HepG2 (cell line): Measurements from ENCODE around the gene PPP1R7. TPM values are rescaled to one million over a fixed set of nuclear protein-coding genes. Genes with fewer than 3 reads are reported as not detected.

Experiments
- ATAC-seq: fragments of 200-7000 bp; cut with Tn5 transposase; 3 replicates; pipeline ENCODE4 v1.9.1; 2020; ENCODE audit warnings: mild to moderate bottlenecking, moderate library complexity
- BruUV-seq: library from RNA; stranded (reverse); fragments of 400-500 nt; replicated peaks from 2 replicates; lab custom pipeline; 2021; lab: Mats Ljungman, UMichigan
- CTCF ChIA-PET: fragments of 300-600 bp; formaldehyde crosslinking; extraction: SDS; loops from one replicate; lab custom pipeline; 2021; ENCODE audit warnings: low total read pairs, inconsistent platforms, low intra/inter-chr PET ratio; lab: Yijun Ruan, JAX
- POLR2A ChIA-PET: fragments of 350-600 bp; sonication (Branson Sonifier 250); formaldehyde crosslinking; loops from one replicate; lab custom pipeline; 2020; ENCODE audit warnings: antibody characterized with exemption, inconsistent platforms; lab: Yijun Ruan, JAX
- DNase-seq: peaks from one replicate; pipeline ENCODE4 v3.0.0-alpha.2; 2015; ENCODE audit warnings: low spot score
- FAIRE-seq: peaks from 3 replicates; lab custom pipeline; 2011; peaks lifted over from hg19 to GRCh38; lab: Jason Lieb, UNC
- H2AFZ ChIP-seq: one replicate; pipeline ENCODE4 v1.6.1; 2011; ENCODE audit warnings: low read length, inconsistent platforms
- H3K27ac ChIP-seq: fragments of 300-600 bp; 3 replicates; pipeline ENCODE4 v1.8.0; 2011; ENCODE audit warnings: mixed run types, mild to moderate bottlenecking, mixed read lengths, low read length, inconsistent platforms; ENCODE audit not compliant: insufficient read depth; ENCODE audit errors: extremely low read length
- H3K27me3 ChIP-seq, 2 experiments: fragments of 200-600 bp in 1 of 2; 2 replicates in 1 of 2; 3 replicates in 1 of 2; pipeline versions ENCODE4 v1.6.0 to v1.8.0; 2011; ENCODE audit warnings: low read length in 2 of 2, mild to moderate bottlenecking in 2 of 2, moderate library complexity in 2 of 2, inconsistent platforms in 1 of 2; ENCODE audit not compliant: insufficient read depth in 2 of 2, control insufficient read depth in 1 of 2
- H3K36me3 ChIP-seq, 2 experiments: fragments of 200-600 bp in 1 of 2; replicated peaks in 1 of 2; 2 replicates in 1 of 2; 3 replicates in 1 of 2; pipeline versions ENCODE4 v1.5.1 to v1.8.0; 2011; ENCODE audit warnings: low read length in 2 of 2, inconsistent platforms in 1 of 2; ENCODE audit not compliant: insufficient read depth in 2 of 2, control insufficient read depth in 1 of 2
- H3K4me1 ChIP-seq: 2 replicates; pipeline ENCODE4 v1.5.1; 2012; ENCODE audit warnings: low read length, inconsistent platforms; ENCODE audit not compliant: insufficient read depth
- H3K4me2 ChIP-seq: 2 replicates; pipeline ENCODE4 v1.6.0; 2011; ENCODE audit warnings: low read depth, low read length, inconsistent platforms
- H3K4me3 ChIP-seq, 3 experiments: fragments of 200-600 bp in 1 of 3; sonication (generic), shearing (Covaris generic) in 1 of 3; replicated peaks in 1 of 3; 2 replicates each; pipeline ENCODE4 v1.5.1; 2011 to 2016; ENCODE audit warnings: low read length in 3 of 3, inconsistent platforms in 2 of 3, low read depth in 2 of 3, mild to moderate bottlenecking in 2 of 3, control low read depth in 1 of 3, mixed read lengths in 1 of 3; ENCODE audit not compliant: insufficient read depth in 1 of 3
- H3K79me2 ChIP-seq: one replicate; pipeline ENCODE4 v1.6.1; 2011; ENCODE audit warnings: low read length, inconsistent platforms; ENCODE audit not compliant: insufficient read depth
- H3K9ac ChIP-seq: 2 replicates; pipeline ENCODE4 v1.6.0; 2011; ENCODE audit warnings: mild to moderate bottlenecking, low read depth, low read length, inconsistent platforms; ENCODE audit not compliant: insufficient read depth
- H3K9me3 ChIP-seq: 2 replicates; pipeline ENCODE4 v1.5.1; 2012; ENCODE audit warnings: mild to moderate bottlenecking, low read length
- H4K20me1 ChIP-seq: 2 replicates; pipeline ENCODE4 v1.6.0; 2011; ENCODE audit warnings: inconsistent platforms, mild to moderate bottlenecking, low read length, moderate library complexity; ENCODE audit not compliant: insufficient read depth
- CHD2 ChIP-seq: IDR thresholded peaks from 2 replicates; pipeline ENCODE4 v1.6.1; 2011; ENCODE audit warnings: low read depth, low read length, improper control_type of control experiment
- FOXJ3 ChIP-seq: sonication (generic); formaldehyde crosslinking; IDR thresholded peaks from 2 replicates; pipeline ENCODE4 v1.4.0; 2020; ENCODE audit warnings: missing genetic modification reagents, mild to moderate bottlenecking, borderline replicate concordance
- NFIB ChIP-seq: sonication (generic); formaldehyde crosslinking; IDR thresholded peaks from 2 replicates; pipeline ENCODE4 v1.9.0; 2021; ENCODE audit warnings: missing genetic modification reagents, mild to moderate bottlenecking, borderline replicate concordance
- SETDB1 ChIP-seq: sonication (generic); formaldehyde crosslinking; IDR thresholded peaks from 2 replicates; pipeline ENCODE4 v1.5.1; 2020; ENCODE audit warnings: missing genetic modification reagents, mild to moderate bottlenecking, borderline replicate concordance
- ZNF333 ChIP-seq: sonication (generic); formaldehyde crosslinking; IDR thresholded peaks from 2 replicates; pipeline ENCODE4 v1.4.0; 2020; ENCODE audit warnings: mild to moderate bottlenecking, missing genetic modification reagents, borderline replicate concordance
- ZNF564 ChIP-seq: sonication (generic); formaldehyde crosslinking; IDR thresholded peaks from 2 replicates; pipeline ENCODE4 v1.8.1; 2023; ENCODE audit warnings: mild to moderate bottlenecking, missing genetic modification reagents
- WGBS: methylation state at CpG from one replicate; pipeline ENCODE4 v1.1.6; 2017; ENCODE audit warnings: low lambda C conversion rate; 5-methylcytosine and 5-hydroxymethylcytosine counted together
- in situ Hi-C: cut with HindIII; loops from 2 replicates; pipeline ENCODE4 v1.10.0; 2017; ENCODE audit warnings: low pct_unique_long_range_greater_than_20kb; ENCODE audit not compliant: extremely low pct_ligation_motif_present
- intact Hi-C: fragments of 100-400 bp; cut with micrococcal nuclease; formaldehyde crosslinking; loops from one replicate; pipeline ENCODE4 v1.10.0; 2022; ENCODE audit not compliant: unreplicated experiment
- polyA plus RNA-seq, 8 experiments: library from polyadenylated mRNA; depleted of rRNA in 3 of 8; stranded (reverse) in 7 of 8; unstranded in 1 of 8; fragments of >200 nt; fragmentation: Illumina TruSeq in 4 of 8; extraction: Trizol in 4 of 8; gene quantifications; 2 replicates each; pipeline versions ENCODE4 v1.2.1 to v1.2.3, GENCODE V29; 2011 to 2016; ENCODE audit warnings: low read depth in 4 of 8, missing spikeins in 1 of 8, mixed read lengths in 1 of 8; ENCODE audit not compliant: insufficient read depth in 1 of 8
- total RNA-seq, 5 experiments: library from RNA; depleted of rRNA; stranded (reverse); fragments of >200 nt; fragmentation: Illumina TruSeq; extraction: Trizol; gene quantifications; 2 replicates each; pipeline ENCODE4 v1.2.3, GENCODE V29; 2016; ENCODE audit warnings: low read depth in 1 of 5
- TF ChIP-seq, protein P1 (sequence below): sonication (generic); formaldehyde crosslinking; IDR thresholded peaks from 2 replicates; pipeline ENCODE4 v1.4.0; 2020; ENCODE audit warnings: missing genetic modification reagents
- TF ChIP-seq, protein P2 (sequence below): sonication (generic); formaldehyde crosslinking; IDR thresholded peaks from one replicate; pipeline ENCODE4 v1.5.1; 2020; ENCODE audit warnings: mild to moderate bottlenecking, missing genetic modification reagents; ENCODE audit errors: not compliant biosample characterization

The PPP1R7 gene
- total and polyA plus RNA-seq, 2 of the 13 experiments (the other 11 are each of a cell fraction or from before 2014, with no cell fraction given) = 33.3 to 67.9 TPM

DNA sequence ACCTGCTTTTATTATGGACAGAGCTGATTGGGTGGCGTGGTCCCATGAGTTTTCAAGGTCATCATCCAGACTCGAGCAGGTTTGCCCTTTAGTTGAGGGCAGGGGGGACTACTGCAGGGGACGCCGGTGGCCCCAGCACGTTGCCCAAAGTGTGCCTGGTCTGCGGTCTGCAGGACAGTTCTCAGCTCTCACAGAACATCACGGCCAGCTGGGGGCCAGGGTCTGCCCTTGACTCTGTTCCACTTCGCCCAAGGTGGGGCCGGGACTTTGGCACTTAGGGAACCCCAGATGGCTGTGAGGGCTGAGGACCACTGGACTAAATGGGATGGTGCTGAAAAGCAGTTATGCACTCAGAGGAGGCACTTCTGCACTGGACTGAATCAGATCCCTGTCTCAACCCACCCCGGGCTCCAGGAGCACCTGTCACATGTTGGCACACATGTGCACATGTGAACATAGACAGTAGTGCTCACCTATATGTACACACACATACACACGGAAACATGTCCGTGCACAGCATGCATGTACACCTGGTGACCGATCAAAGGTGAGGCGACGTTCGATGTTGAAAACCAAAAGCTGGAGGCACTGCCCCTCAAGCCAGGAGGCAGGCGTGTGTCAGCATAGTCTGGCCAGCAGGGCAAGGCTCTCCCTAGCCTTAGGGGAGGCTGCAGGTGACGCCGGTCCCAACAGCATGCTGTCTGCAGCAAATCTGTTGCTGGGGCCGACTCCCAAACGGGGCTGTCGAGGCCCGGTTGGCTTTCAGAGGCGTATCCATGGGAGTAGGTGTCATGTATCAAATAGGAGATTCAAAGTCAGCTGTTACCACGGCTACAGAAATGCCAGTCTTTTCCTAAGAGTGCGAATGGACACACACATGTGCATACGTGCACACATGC, 48.4 kb downstream of the PPP1R7 start:
- intact Hi-C loops (no loop called here), in situ Hi-C loops (loop anchor here (5.0 kb wide), 1 partner anchor 356 kb away; no protein-coding TSS in a partner anchor)
- POLR2A ChIA-PET = no interaction called here
- ATAC-seq = peak; percentile 34
- Histone ChIP-seq H3K36me3 (no peaks in the 10 kb centered on the region), H2AFZ (no peak overlapping the region), H3K4me1 (peaks cover 27% of the 10 kb centered on the region), H3K4me2 (no peak overlapping the region), H3K27me3 (peaks cover 21 to 73% of the 10 kb centered on the region in 2 experiments), H3K9ac (no peak overlapping the region), H3K27ac (no peak overlapping the region), H3K79me2 (no peaks in the 10 kb centered on the region), H3K9me3 (no peaks in the 10 kb centered on the region), H3K4me3 (no peak overlapping the region), H4K20me1 (no peaks in the 10 kb centered on the region)
- 44% methylated on average over 21 of the region's 27 CpGs for WGBS
- no peak for DNase-seq
- BruUV-seq = no TSS peak
- no peak for FAIRE-seq
- CTCF ChIA-PET = no interaction called here
- TF ChIP-seq FOXJ3 = no peak
- TF ChIP-seq ZNF333 (CRISPR knock-in tag) = no peak
- no peak for TF ChIP-seq NFIB (CRISPR knock-in tag)
- TF ChIP-seq ZNF564 (CRISPR knock-in tag) = no peak
- TF ChIP-seq, protein P1, sequence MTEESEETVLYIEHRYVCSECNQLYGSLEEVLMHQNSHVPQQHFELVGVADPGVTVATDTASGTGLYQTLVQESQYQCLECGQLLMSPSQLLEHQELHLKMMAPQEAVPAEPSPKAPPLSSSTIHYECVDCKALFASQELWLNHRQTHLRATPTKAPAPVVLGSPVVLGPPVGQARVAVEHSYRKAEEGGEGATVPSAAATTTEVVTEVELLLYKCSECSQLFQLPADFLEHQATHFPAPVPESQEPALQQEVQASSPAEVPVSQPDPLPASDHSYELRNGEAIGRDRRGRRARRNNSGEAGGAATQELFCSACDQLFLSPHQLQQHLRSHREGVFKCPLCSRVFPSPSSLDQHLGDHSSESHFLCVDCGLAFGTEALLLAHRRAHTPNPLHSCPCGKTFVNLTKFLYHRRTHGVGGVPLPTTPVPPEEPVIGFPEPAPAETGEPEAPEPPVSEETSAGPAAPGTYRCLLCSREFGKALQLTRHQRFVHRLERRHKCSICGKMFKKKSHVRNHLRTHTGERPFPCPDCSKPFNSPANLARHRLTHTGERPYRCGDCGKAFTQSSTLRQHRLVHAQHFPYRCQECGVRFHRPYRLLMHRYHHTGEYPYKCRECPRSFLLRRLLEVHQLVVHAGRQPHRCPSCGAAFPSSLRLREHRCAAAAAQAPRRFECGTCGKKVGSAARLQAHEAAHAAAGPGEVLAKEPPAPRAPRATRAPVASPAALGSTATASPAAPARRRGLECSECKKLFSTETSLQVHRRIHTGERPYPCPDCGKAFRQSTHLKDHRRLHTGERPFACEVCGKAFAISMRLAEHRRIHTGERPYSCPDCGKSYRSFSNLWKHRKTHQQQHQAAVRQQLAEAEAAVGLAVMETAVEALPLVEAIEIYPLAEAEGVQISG = 0 out of 2 replicates have a peak, but pooled peaks have one; percentile 19
- TF ChIP-seq, protein P2, sequence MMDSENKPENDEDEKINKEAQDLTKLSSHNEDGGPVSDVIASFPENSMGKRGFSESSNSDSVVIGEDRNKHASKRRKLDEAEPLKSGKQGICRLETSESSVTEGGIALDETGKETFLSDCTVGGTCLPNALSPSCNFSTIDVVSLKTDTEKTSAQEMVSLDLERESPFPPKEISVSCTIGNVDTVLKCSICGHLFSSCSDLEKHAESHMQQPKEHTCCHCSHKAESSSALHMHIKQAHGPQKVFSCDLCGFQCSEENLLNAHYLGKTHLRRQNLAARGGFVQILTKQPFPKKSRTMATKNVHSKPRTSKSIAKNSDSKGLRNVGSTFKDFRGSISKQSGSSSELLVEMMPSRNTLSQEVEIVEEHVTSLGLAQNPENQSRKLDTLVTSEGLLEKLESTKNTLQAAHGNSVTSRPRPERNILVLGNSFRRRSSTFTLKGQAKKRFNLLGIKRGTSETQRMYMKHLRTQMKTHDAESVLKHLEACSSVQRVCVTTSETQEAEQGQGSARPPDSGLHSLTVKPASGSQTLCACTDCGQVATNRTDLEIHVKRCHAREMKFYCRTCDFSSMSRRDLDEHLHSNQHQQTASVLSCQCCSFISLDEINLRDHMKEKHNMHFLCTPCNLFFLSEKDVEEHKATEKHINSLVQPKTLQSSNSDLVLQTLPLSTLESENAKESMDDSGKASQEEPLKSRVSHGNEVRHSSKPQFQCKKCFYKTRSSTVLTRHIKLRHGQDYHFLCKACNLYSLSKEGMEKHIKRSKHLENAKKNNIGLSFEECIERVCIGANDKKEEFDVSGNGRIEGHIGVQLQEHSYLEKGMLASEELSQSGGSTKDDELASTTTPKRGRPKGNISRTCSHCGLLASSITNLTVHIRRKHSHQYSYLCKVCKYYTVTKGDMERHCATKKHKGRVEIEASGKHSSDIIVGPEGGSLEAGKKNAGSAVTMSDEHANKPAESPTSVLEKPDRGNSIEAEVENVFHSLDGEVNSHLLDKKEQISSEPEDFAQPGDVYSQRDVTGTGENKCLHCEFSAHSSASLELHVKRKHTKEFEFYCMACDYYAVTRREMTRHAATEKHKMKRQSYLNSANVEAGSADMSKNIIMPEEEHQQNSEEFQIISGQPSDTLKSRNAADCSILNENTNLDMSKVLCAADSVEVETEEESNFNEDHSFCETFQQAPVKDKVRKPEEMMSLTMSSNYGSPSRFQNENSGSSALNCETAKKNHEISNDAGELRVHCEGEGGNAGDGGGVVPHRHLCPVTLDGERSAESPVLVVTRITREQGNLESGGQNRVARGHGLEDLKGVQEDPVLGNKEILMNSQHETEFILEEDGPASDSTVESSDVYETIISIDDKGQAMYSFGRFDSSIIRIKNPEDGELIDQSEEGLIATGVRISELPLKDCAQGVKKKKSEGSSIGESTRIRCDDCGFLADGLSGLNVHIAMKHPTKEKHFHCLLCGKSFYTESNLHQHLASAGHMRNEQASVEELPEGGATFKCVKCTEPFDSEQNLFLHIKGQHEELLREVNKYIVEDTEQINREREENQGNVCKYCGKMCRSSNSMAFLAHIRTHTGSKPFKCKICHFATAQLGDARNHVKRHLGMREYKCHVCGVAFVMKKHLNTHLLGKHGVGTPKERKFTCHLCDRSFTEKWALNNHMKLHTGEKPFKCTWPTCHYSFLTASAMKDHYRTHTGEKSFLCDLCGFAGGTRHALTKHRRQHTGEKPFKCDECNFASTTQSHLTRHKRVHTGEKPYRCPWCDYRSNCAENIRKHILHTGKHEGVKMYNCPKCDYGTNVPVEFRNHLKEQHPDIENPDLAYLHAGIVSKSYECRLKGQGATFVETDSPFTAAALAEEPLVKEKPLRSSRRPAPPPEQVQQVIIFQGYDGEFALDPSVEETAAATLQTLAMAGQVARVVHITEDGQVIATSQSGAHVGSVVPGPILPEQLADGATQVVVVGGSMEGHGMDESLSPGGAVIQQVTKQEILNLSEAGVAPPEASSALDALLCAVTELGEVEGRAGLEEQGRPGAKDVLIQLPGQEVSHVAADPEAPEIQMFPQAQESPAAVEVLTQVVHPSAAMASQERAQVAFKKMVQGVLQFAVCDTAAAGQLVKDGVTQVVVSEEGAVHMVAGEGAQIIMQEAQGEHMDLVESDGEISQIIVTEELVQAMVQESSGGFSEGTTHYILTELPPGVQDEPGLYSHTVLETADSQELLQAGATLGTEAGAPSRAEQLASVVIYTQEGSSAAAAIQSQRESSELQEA (CRISPR knock-in tag) = no peak
- TF ChIP-seq CHD2 = no peak
- no peak for TF ChIP-seq SETDB1 (CRISPR knock-in tag)
